22Rv1 (cell line): ENCODE measurements around the gene ATP6AP2.

ENCODE experiments used
- CTCF ChIP-seq: fragments of 450-650 bp; IDR thresholded peaks from 2 replicates; pipeline ENCODE4 v1.5.1; 2017; ENCODE audit warnings: mild to moderate bottlenecking
- ZFX ChIP-seq: fragments of 450-650 bp; IDR thresholded peaks from 2 replicates; pipeline ENCODE4 v1.6.1; 2017; ENCODE audit warnings: antibody characterized with exemption, borderline replicate concordance

GRCh38 chrX:40539214-40540142 lies 41.3 kb upstream of the ATP6AP2 start:
- TF ChIP-seq CTCF (peak; percentile 18; the same call in 1 of the 2 replicates), ZFX (no peak)
